ENCODE results near the gene OXSM.

The OXSM gene

DNA sequence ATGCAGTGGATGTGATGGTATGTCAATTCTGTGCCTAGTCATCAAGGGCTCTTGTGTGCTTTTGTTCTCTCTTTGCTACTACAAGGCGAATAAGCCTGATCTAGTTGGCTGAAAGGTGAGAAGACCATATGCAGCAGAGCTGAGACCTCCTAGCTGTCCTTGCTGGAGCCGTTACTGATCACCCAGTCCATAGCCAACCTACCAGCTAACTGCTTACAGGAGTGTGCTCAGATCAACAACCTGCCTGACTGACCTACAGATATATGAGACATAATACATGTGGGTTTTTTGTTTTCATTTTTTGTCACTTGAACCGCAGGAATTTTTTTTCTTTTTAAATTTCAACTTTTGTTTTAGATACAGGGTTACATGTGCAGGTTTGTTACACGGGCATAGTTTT, 22.8 kb downstream of the OXSM start:
- DNase-seq = no peak

DNA sequence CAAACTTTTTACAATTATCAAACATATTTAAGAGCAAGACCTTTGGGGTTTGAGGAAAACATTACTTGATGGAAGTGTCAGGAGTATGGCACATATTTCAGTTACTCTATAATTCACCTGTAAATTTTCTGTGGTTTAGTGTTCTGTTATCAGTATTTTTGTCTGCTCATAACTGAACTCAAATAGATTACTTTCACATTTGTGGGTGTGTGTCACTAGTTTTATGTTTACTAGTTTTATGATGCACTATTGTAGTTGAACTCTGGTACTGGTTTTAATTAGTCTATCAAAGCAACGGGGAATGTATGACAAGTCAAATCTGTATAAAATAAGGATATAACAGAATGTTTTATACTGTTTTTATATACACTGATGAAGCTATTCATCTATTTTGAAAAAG, 27.2 kb downstream of the OXSM start:
- no peak for DNase-seq

DNA sequence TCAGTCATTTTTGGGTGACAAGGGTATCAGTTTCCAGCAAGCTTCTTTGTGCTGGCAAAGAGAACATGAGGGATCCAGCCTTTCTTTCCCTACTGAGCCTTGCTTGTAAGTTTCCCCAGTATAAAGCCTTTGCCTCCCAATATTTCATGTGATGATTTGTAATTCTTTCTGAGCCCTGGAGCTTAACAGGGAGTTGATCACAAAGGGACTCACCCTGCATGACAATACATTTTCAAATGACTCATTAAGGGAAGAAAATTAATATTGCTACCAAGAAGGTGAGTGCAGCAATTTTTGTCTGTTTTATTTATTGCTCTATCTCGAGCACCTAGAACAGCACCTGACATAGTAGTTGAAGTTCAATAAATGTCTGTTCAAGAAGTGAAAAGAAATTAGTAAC, 27.7 kb downstream of the OXSM start:
- DNase-seq = no peak

DNA sequence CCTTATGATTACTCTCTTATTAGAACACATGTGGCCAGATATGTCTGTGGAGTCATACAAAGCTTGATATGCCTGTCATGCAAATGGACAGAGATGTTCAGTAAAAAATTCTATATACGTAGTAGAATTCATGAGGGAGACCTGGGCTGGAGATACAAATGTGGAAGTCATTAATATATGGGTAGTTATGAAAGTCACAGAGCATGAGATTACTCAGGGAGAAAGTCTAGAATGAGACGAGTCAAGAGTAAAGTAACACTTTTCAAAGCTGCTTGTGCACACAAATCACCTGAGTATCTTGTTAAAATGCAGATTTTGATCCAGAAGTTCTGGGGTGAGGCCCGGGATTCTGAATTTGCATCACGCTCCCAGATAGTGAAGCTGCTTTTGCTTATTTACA, 28.4 kb downstream of the OXSM start:
- DNase-seq = no peak

DNA sequence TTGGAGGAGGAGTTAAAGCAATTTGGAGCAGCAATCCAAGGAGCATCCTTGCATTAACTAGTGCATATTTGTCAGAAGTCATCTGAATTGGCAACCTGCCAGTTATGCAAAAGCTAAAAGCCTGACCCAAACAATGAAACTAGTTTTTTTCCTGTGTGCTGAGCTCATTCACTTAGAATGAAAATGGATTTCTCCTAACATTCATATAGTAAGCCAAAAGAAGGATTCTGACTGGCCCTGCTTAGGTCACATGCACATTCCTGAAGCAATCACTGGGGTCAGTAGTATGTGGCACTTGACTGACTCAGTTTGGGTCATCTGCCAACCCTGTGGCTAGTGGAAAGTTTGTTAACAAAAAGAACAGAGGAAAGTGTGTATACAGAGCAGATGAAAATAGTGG, 30.5 kb downstream of the OXSM start:
- DNase-seq = peak; percentile 56

DNA sequence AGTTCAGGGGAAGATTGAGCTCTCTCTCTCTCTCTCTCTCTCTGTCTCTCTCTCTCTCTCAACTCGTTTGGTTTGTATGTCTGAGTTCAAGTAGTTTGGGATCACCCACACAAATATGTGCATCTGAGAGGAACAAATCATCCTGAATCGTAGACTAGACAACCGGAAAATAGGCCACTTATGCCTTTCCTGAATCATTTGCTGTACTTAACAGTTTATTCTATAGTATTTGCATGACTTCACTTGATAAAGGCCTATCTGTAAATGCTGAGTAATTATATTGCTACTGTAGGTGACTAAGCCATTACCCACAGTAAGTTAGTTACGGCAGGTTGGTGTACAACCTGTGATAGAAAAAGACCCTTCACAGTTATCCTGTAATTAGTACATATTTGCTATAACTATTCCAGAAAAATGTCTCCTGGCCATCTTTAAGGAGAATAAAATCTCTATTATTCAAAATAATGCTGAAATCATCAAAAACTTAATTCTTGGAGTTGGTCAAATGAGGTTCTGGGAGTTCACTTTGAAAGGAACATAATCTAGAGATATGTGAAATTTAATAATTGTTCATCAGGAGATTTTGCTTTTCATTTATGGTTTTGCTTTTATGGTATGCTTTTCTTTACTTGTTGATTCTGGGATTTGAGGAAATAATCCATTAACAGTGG, 31.1 kb downstream of the OXSM start:
- DNase-seq = no peak

DNA sequence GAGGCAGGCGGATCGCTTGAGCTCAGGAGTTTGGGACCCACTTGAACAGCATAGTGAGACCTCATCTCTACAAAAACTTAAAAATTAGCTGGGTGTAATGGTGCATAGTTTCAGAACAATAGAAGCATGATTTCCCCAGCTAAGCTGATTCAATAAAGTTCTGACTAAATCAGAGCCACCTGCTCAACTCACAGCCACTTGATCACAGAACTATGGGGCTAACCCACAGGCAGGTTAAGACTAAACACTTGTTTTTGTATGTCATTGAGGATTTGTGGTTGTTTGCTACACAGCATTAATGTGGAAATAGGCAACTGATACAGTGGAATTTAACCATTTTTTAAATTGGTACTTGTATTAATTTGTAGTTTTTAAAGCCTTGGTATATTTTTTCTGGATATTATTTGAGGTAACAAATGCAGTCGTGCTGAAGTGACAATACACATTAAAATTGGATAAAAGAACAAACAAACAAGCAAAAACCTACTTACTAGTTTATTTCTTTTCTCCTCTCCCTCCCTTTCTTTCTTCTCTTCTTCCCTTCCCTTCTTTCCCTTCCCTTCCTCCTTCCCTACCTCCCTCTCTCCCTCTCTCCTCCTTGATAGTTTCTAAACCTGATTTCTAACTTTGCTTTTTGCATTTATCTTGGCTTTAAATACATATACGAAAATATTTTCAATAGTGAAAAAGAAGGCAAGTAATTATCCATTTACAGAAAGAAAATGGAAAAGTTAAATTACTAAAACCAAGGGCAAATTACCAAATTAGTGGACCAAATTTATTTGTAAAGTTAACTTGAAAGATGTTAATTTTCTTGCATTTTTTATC, 32.1 kb downstream of the OXSM start:
- no peak for DNase-seq

DNA sequence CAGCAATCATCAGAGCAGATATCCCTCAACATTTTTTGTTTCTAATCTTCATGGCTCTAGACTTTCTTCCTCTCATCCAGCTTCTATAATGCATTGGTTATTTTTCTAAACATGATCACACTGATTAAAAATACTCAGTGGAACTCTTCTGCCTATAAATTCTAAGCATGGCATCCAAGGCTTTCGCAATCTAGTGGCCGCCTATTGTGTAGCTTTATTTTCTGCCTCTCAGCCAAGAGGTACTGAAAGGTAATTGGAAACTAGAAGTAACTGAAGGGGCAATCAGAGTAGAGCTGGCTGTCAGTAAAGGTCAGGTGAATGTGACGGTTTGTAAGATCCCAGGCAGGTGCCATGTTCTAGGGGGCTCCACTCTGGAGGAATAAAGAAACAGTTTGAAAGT, 33.4 kb downstream of the OXSM start:
- DNase-seq = no peak

DNA sequence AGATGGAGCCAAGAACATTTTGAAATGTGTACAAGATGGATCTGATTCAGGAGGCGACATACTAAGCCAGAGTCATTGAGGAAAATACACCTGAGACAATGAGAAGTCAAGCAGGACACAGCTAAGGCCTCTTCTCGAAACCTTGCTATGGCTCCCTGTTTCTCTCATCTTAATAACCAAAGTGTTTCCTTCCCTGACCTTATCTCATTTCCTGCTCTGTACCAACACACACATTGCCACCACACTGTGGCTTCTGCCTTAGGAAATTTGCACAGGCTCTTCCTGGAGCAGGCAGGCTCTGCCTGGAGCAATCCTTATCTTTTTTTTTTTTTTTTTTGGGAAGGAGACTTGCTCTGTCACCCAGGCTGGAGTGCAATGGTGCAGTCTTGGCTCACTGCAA, 36.6 kb downstream of the OXSM start:
- DNase-seq = no peak

DNA sequence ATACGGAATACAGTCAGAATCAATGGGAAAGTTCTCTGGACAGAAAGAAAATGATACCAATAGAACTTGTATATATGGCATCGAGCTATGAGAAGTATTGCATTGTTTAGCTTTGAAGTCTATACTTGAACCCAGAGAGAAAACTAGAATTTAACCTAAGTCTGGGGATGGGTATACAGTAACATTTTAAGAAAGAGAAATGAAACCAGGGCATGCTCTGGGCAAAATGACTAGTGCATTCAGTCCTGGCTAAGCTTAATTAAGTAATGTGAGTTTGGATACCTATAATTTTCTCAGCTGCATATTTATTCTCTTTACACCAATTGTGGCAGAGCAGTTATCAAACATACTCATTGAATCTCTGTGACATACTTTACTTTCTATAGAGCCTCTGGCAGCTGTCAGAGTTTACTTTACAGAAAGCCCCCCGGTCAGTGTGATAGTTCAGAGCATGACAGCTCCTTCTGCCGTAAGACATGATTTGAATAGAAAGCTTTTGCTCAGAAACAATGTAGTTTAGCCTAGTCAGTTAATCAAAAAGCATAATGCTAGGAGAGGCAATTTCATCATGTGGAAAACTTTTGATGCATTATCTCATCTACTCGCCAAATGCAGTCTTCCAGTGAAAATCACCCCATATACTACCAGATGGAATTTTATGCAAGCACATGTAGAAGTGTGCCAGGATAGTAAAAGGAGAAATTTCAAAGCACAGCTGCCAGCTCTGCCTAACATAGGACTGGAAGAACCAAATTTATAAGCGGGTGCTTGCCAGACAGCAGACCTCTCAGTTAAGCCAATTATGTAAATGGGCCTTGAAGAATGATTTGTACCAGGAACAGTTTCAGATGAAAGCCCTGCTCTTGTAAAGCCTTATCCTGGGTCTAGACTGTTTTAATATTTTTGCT, 40.7 kb downstream of the OXSM start:
- DNase-seq = no peak

DNA sequence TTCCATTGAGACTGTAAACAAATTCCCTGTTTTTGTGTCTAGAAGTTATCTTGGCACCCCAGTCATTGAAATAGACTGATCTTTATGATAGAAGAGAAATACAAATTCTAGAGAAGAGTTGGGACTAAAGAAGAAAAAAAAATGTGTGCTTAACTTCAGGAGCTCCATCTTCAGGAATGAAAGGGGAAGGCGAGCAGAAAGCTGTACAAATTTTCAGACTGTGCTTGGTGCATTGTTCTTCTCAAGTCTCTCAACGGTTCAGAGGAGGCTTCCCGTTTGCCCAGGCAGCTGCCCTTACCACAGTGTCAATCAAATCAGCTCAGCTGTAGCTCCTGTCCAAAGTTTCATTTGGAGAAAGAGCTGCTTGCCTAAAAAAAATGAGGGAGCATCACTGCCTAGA, 41.7 kb downstream of the OXSM start:
- no peak for DNase-seq

DNA sequence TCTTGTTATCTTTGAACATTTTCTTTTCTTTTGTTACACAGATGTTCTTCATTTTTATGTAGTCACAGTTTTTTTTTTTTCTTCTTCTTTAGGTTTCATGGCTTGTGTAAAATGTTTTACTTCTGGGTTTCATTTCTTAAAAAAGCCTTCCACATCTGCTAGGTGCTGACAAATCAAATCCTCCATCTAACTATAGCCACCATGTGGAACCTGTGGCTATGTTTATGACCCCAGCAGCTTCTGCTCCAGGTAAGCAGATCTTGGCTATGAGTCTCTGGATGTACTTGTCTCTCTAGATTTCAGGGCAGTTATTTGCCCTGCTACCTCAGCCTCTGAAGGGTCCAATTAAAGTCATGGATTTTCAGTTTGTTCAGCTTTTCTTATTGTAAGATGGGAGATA, 44.5 kb downstream of the OXSM start:
- DNase-seq = no peak

DNA sequence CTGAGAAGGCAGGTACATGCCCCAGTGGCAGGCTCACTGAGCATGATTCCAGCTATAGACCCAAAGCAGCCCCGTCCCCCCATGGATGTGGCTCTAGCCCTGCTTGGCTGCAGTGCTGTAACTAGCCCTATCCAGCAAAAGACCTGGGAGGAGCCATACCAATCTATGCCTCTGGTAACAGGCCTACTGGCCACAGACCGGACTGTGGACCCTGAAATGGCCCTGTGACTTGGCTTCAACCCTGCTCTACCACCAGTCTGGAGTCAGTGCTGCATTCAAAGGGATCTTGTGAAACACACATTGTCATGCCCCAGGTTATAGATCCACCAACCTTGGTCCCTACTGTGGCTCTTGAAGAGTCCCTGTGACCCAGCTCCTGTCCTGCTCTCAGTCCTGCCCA, 46.7 kb downstream of the OXSM start:
- no peak for DNase-seq

DNA sequence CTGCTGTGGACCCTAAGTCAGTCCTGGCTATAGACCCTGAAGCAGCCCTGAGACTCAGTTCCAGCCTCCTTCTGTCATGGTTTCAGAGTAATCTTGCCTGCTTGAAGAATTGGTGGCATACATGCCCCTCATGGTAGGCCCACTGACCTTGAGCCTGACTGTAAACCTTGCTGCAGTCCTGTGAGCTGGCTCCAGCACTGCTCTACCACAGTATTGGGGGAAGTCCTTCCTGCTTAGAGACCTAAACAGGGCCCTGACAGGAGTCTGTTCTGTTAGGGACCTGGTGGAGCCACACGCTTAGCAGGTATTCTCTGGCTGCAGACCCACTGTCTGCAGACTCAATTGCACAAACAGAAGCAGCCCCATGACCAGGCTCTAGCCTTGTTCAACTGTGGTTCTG, 47.1 kb downstream of the OXSM start:
- DNase-seq = no peak

DNA sequence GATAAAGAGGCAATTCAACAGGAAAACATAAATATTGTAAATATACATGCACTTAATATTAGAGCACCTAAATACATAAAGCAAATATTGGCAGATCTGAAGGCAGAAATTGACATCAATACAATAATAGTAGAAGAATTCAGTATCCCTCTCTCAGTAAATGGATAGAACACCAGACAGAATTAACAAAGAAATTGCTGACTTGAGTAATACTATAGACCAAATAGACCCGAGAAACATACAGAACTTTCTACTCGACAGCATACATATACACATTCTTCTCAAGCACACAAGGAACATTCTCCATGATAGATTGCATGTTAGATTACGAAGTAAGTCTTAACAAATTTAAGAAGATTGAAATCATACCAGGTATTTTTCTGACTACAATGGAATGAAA, 50.2 kb downstream of the OXSM start:
- no peak for DNase-seq

DNA sequence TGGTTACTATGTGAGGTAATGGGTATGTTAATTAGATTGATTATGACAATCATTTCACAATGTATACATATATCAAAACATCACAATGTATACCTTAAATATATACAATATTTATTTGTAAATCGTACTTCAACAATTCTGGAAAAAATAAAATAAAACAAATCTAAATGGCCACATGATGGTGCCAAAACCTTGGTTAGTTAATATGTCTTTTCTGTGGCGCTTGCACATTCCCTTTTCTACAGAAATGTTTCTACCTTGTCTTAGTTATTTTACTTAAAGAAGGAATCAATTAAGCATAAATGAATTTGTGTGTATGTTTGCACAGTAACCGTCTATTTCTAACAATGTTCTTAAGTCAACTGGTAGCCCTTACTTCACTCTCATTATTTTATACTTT, 53.4 kb downstream of the OXSM start:
- no peak for DNase-seq
